GM21515 (cell line): ENCODE measurements around the gene SKIC2.

Source experiments
- ATAC-seq: cut with Tn5 transposase; IDR thresholded peaks from one replicate; pipeline ENCODE4 v1.9.1; 2021; ENCODE audit not compliant: unreplicated experiment

The SKIC2 gene

GRCh38 chr6:31945507-31946369 lies 13.2 kb upstream of the SKIC2 start, which contains the start of gene CFB:
Gene CFB (plus strand): TSS chr6:31946095. CDS start chr6:31946222, 127 bp downstream.
- ATAC-seq = no peak

GRCh38 chr6:31946370-31946885 lies 12.5 kb upstream of the SKIC2 start:
- ATAC-seq = no peak

- no peak for ATAC-seq
Measured at GRCh38 chr6:31947070-31947675, 11.8 kb upstream of the SKIC2 start.

DNA sequence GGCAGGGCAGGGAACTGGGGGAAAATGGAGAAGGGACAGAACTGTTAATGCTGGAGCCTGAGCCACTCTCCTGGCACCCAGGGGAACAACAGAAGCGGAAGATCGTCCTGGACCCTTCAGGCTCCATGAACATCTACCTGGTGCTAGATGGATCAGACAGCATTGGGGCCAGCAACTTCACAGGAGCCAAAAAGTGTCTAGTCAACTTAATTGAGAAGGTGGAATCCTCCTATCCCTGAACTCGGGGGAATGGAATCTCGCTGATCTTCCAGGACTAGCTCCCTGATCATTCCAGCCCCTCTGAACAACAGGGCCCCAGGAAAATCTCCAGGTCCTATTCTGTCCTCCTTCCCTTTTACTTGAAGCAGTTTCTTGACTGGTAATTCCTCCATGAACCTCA lies 11.1 kb upstream of the SKIC2 start:
- no peak for ATAC-seq

GRCh38 chr6:31948306-31948705 lies 10.7 kb upstream of the SKIC2 start:
- no peak for ATAC-seq

DNA sequence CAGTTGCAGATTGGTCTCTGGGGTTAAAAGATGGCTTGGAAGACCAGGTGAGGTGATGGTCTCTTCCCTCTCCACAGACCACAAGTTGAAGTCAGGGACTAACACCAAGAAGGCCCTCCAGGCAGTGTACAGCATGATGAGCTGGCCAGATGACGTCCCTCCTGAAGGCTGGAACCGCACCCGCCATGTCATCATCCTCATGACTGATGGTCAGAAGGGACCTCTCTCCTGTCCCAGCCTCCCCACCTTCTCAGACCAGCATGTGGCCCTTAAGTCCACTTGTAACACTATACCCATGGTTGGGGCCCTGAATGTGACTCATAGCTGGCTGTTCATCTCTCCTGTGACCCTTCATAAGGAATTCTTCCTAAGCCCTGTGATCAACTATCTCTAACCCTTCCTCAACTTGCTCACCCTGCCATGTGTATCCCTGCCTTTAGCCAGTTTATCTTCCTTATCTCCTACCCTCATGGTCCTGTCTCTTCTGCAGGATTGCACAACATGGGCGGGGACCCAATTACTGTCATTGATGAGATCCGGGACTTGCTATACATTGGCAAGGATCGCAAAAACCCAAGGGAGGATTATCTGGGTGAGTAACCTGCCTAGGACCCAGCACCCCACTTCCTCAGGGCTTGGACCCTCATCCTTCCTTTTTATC lies 10.1 kb upstream of the SKIC2 start:
- ATAC-seq = no peak

GRCh38 chr6:31949926-31950548 lies 8.9 kb upstream of the SKIC2 start:
- no peak for ATAC-seq

- ATAC-seq = no peak
Measured at GRCh38 chr6:31952140-31952805, 6.7 kb upstream of the SKIC2 start.

DNA sequence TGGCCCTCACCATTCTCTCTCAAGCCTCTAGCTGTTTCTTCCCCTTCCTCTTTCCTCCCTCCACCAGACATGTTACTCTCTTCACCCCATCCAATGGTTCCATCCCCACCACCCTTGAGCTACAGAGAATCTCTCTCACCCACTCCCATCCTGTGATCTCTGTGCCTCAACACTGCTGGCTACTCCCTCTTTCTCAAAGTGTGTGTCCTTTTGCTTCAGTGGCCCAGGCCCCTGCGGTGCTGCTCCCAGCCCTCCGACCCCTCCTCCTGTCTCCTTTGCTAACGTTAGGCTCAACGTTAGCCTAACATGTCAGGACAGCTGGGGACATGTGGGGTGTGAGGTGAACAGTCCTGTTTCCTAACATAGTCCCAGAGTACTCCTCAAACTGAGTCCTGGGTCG lies 6.1 kb upstream of the SKIC2 start:
- ATAC-seq = no peak

- no peak for ATAC-seq
Measured at GRCh38 chr6:31954511-31954910, 4.5 kb upstream of the SKIC2 start.

DNA sequence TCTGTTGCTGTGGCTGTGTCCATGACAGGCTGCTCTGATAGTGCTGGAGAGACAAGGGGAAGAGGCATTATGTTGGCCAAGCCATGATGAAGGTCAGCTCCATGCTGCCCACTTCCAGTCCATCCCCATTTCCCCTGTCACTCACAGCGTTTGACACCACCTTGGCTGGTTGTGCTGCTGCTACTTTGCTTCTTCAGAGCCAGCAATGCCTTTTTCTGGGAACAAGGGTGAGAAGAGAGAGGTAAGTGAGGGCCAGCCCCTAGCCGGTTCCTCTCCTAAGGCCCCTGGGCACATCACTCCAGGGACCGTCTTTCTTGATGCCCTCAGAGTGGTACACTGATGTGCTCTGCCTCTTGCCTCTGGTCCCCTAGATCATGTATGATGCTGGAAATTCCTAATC lies 2.2 kb upstream of the SKIC2 start:
- ATAC-seq = no peak

GRCh38 chr6:31958412-31958740 lies 599 bp upstream of the SKIC2 start:
- ATAC-seq = no peak

- no peak for ATAC-seq
Measured at GRCh38 chr6:31961616-31962015, 2.6 kb downstream of the SKIC2 start.

- no peak for ATAC-seq
Measured at GRCh38 chr6:31963921-31964320, 4.9 kb downstream of the SKIC2 start.

- no peak for ATAC-seq
Measured at GRCh38 chr6:31965700-31966099, 6.7 kb downstream of the SKIC2 start.

- ATAC-seq = no peak
Measured at GRCh38 chr6:31966506-31966905, 7.5 kb downstream of the SKIC2 start.

DNA sequence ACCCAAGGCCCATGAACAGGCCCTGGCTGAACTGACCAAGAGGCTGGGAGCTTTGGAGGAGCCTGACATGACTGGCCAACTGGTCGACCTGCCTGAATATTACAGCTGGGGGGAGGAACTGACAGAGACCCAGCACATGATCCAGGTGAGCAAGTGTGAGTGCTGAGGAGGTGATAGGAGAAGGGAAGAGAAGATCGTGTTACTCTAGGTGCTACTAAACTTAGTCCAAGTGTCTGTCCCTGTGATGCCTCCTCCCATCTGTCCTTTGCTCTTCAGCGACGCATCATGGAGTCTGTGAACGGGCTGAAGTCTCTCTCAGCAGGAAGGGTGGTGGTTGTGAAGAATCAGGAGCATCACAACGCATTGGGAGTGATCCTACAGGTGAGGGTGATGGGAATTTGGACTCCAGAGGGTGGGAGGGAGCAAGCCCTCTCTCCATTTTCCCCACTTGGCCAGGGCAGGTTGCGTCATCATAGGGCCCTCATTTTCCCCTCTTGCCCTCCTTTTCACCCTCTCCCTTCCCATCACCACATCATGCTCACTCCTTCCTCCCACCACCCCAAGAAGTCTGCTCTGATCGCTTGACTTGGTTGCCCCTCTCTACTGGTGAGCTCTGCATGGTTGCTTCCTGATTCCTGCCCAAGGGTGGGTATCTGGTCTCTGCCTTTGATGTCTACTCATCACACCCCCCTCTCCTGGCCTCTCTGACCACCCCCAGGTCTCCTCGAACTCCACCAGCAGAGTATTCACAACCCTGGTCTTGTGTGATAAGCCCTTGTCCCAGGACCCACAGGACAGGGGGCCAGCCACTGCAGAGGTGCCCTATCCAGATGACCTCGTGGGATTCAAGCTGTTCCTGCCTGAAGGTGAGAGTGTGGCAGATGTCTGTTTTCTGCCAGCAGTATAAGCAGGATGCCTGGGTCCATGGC lies 8.3 kb downstream of the SKIC2 start:
- no peak for ATAC-seq

DNA sequence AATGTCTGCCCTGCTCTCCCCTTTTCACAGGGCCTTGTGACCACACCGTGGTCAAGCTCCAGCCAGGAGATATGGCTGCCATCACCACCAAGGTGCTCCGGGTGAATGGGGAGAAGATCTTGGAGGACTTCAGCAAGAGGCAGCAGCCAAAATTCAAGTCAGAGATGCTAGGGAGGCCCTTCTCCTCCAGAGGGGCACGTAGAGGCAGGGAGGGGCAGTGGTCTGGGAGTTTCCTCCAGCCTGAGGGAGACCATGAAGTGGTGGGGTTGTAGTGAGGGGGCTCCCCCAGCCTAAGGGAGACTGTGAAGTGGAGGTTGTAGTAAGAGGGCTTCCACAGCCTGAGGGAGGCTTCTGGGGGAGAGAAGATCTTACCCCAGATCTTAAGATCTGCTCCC lies 8.9 kb downstream of the SKIC2 start:
- ATAC-seq = no peak

DNA sequence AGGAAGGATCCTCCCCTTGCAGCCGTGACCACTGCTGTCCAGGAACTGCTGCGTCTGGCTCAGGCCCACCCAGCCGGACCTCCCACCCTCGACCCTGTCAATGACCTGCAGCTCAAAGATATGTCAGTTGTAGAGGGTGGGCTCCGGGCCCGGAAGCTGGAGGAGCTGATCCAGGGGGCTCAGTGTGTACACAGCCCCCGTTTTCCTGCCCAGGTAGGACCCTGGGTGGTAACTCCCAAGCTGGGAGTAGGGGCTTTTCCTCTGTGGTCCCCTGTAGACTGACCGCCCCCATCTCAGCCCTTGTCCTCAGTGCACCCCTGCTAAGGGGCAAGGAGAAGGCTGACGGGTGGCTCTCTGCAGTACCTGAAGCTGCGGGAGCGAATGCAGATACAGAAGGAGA lies 9.4 kb downstream of the SKIC2 start:
- ATAC-seq = no peak
